Limb (tissue), 2 donors: ENCODE measurements around the gene WDR70.
"Not testable (repeated sequence)": the region's sequence is repeated elsewhere in the genome, so short reads cannot be mapped to it uniquely, and the experiment has no call there.

Experiments
- DNase-seq, 2 donors: peaks; one replicate each; pipeline ENCODE4 v3.0.0-alpha.2; 2016; ENCODE audit errors: extremely low spot score in 2 of 2

The WDR70 gene

DNA sequence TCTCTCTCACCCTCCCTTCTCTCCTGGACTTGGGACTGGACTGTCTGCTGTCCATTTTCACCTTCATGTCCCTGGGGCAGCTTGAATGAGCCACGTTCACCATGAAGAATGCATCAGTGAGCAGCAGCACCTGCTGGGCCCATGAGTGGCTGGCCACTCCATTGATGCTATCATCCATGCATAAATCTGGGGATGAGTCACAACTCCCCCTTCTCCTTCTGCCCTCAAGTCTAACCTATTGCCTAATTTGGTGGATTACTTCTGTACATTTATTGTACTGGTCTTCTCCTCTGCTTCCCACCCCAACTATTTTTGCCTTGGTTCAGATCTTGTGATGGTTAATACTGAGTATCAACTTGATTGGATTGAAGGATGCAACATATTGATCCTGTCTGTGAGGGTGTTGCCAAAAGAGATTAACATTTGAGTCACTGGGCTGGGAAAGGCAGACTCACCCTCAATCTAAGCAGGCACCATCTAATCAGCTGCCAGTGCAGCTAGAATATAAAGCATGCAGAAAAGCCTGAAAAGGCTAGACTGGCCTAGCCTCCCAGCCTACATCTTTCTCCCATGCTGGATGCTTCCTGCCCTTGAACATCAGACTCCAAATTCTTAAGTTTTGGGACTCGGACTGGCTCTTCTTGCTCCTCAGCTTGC is 414.0 kb downstream of the WDR70 start:
- DNase-seq: no peak

DNA sequence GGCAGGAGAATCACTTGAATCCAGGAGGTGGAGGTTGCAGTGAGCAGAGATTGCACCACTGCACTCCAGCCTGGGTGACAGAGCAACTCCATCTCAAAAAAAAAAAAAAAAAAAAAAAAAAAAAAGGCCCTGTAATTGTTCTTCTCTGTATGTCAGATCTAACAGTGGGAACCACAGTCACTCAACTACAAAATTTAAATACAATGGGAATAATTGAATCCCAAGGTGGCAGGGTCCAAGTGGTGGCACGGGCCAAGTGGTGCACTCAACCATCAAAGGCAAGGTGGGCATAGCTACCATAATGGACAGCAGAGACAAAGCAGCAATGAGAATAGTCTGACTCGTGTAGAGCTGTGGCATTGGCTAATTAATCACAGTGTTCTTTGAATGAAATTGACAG is 416.2 kb downstream of the WDR70 start:
- DNase-seq: not testable (repeated sequence)

DNA sequence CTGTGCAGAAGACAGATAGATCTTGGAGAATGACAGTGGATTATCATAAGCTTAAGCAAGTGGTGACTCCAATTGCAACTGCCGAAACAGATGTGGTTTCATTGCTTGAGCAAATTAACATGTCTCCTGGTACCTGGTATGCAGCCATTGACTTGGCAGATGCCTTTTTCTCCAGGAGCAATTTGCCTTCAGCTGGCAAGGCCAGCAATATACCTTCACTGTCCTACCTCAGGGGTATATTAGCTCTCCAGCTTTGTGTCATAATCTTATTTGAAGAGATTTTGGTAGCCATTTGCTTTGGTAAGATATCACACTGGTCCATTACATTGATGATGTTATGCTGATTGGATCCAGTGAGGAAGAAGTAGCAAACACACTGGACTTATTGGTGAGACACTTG is 417.3 kb downstream of the WDR70 start:
- DNase-seq: not testable (repeated sequence)

DNA sequence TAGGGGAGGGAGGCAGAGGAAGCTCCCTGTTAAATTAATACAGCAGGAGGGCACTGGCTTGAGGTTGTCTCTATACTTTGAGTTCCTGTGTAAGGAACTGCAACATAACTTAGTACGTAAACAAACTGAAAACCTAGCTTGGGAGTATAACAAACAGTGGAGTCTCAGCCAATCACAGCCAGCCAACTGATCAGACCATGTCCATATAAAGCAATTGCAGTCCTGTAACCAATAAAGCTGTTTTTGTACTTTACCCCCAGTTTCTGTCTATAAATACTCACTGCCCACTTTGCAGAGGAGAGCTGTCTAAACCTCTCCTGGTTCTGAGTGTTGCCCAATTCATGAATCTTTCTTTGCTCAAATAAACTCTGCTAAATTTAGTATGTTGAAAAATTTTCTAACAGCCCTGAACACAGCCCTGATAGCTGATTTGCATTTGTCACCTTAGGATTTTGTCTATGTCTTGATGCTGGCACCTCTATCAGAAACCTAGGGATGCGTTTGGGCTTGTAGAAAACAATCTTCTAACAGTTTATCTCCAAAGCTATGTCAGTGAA is 420.8 kb downstream of the WDR70 start:
- no peak for DNase-seq

DNA sequence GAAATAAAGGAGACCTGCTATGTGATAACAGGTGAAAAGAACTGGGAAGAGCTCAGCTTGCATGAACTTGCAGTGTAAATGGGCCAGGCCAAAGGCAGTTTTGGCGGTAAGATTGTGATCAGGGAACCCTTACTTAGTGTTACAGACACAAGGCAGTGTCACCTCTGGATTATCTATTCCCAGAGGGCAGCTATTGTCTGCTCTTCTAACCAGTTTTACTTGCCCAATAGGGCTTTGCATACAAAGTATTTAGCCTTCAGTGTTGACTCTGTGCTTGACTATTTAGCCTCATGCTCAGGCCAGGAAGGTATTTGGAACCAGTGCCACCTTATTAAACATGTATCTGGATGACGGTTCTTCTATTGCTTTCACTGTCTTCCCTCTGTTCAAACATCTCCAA is 422.4 kb downstream of the WDR70 start:
- no peak for DNase-seq
